GM23338 (cell line): ENCODE data around the gene SLC24A4.

ENCODE experiments used
- CTCF ChIP-seq, 2 experiments: fragments of 200-600 bp in 1 of 2; sonication (generic) in 1 of 2; conservative IDR thresholded peaks; 2 replicates each; pipeline versions ENCODE4 v1.5.1 to v1.6.1; 2016 to 2017; ENCODE audit warnings: antibody characterized with exemption in 2 of 2, low read depth in 2 of 2, mild to moderate bottlenecking in 2 of 2, moderate library complexity in 1 of 2
- POLR2AphosphoS5 ChIP-seq: IDR thresholded peaks from 2 replicates; pipeline ENCODE4 v1.6.1; 2016; ENCODE audit warnings: antibody characterized with exemption, low read depth

GRCh38 chr14:92542766-92543554 lies 220.0 kb downstream of the SLC24A4 start:
- TF ChIP-seq POLR2AphosphoS5 (no peak), CTCF (conservative IDR thresholded peaks at IDR 0.05; ENCODE audit: low read depth in 2 of 2) (no peak)
